Hypothalamus (tissue), 51 donors: ENCODE data around the gene IFNG-AS1.

ENCODE experiments used
- DNase-seq, 51 donors: peaks; one replicate each; lab custom pipeline; 2025; lab: John Stamatoyannopoulos, UW

IFNG-AS1 gene

DNA sequence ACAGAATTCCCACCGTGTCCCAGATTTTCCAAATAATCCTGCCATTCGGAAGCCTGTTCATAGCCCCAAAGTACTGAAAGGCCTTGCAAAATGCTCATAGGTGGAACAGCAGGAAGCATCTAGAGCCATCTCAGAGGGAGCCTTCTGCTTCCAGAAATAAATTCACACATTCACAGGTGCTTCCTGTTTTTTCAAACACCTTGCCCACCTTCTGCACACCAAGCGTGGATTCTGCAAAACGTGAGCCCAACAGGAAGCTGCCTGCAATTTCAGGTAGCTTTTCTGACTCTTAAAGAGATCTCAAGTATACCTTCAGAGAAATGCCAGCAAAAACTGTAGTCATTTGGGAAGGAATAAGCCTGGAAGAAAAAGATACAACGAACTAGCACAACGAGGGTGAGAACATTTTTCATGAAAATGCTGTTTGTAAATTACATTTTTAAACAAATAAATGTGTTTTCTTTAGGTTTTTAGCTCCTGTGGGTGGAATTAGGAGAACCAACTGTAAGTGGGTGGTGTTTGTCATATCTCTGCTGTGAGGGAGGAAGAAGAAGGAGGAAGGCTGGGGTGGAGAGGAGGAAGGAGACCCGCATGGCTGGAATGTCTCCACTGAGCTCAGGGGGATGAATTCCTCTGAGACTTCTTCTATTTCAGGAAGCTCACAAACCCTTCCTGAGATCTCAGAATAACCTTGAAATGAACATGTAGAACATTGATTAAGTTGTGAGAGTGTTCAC is at the start of gene IFNG-AS1:
TSS of gene IFNG-AS1 (plus strand) at position 264 of the 737 bp plus-strand sequence.
- DNase-seq: no peak

DNA sequence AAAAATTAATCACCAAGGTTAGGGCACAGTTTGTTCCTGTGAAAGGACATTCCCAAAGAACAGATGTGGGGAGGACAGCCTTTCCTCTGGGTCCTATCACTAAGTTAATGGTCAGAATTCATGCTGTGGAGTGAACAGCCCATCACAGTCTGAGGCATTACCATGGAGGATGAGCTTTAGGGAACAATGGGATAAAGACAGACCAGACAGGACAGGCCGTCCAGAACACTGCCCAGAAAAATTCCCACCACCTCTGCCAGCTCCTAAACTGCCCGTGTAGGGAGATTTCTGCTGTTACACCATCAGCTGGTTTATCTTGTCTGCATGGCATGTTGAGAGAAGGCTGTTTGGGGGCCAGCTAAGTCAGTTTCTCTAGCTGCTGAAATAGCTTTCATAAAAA is 49.6 kb upstream of the IFNG-AS1 start:
- DNase-seq: no peak

DNA sequence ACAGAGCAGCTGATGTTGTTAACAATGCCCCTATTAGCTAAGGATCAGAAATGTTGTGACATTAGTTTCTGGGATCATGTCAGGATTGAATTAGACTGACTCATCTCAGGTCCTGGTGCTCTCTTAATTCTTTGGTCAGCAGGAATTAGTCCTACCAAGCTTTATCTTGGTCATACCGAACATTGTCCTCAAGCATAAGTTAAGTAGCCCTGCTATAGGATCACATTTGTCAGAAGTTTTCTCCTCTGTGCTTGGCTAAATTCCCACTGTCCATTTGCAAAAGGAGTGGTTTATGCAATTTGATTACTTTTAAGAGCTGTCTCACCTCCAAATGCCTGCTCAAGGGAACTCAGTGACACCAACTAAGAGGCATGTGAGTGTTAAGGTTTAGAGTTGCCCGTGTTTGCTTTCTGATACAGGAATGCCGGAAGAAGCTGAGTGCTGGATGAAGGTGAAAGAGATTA is 48.4 kb upstream of the IFNG-AS1 start:
- DNase-seq: no peak

- DNase-seq: no peak
Measured at GRCh38 chr12:67942724-67943123, 46.5 kb upstream of the IFNG-AS1 start.

GRCh38 chr12:67943141-67943892 is 45.9 kb upstream of the IFNG-AS1 start:
- DNase-seq: peak in 27 of 51 donors; percentile 0 to 80 (median 32)

GRCh38 chr12:67944093-67944492 is 45.2 kb upstream of the IFNG-AS1 start:
- no peak for DNase-seq

DNA sequence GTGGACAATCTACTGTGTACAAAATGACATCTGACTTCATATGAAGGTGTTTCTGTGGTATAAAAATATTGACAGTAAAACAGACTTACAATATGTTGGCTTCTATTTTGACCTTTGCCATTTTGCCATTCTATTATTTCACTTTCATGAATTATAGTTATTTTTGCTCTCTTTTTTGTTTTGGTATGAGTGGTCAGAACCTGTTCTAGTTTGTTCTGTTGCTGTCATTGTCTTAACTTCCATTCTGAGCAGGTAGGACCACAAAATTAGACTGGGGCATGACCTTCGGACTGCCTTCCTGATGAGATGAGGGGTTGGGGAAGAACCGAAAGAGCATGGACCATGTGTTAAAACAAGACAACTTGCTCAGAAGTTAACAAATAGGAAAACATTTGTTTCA is 36.5 kb upstream of the IFNG-AS1 start:
- no peak for DNase-seq

- no peak for DNase-seq
Measured at GRCh38 chr12:67957383-67957782, 31.9 kb upstream of the IFNG-AS1 start.

- no peak for DNase-seq
Measured at GRCh38 chr12:67958187-67958586, 31.1 kb upstream of the IFNG-AS1 start.

DNA sequence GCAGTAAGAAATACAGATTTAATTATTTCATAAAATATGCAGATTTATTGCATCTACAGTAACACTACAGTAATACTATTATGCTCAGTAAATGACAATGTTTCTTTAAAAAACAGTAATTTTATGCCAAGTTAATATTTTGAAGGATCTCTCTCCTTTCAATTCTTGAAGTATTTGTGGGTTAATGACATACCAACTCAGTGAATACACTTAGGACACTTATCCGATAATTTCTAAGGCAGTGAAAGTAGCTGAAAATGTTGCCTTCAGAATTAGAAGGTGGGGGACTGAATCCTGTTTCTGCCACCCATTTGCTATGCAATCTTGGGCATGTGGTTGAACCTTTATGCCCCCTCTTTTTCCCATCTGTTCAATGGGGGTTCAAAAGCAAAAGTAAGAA is 24.8 kb upstream of the IFNG-AS1 start:
- DNase-seq: no peak

GRCh38 chr12:67966560-67966959 is 22.7 kb upstream of the IFNG-AS1 start:
- no peak for DNase-seq

GRCh38 chr12:67968321-67968720 is 20.9 kb upstream of the IFNG-AS1 start:
- no peak for DNase-seq

GRCh38 chr12:67968725-67969124 is 20.5 kb upstream of the IFNG-AS1 start:
- no peak for DNase-seq

GRCh38 chr12:67969134-67969802 is 20.0 kb upstream of the IFNG-AS1 start:
- no peak for DNase-seq

GRCh38 chr12:67977668-67978067 is 11.6 kb upstream of the IFNG-AS1 start:
- no peak for DNase-seq

DNA sequence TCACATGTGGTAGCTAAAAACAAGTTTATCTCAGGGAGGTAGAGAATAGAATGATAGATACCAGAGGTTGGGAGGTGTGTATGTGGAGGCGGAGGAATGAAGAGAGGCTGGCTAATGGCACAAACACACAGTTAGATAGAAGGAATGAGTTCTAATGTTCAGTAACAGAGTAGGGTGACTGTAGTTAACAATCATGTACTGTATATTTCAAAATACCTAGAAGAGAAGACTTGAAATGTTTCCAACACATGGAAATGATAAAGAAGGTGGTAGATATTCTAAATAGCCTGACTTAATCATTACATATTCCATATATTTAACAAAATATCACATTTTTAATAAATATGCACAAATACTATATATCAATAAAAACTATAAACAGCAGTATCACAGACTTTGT is 8.9 kb upstream of the IFNG-AS1 start:
- no peak for DNase-seq

DNA sequence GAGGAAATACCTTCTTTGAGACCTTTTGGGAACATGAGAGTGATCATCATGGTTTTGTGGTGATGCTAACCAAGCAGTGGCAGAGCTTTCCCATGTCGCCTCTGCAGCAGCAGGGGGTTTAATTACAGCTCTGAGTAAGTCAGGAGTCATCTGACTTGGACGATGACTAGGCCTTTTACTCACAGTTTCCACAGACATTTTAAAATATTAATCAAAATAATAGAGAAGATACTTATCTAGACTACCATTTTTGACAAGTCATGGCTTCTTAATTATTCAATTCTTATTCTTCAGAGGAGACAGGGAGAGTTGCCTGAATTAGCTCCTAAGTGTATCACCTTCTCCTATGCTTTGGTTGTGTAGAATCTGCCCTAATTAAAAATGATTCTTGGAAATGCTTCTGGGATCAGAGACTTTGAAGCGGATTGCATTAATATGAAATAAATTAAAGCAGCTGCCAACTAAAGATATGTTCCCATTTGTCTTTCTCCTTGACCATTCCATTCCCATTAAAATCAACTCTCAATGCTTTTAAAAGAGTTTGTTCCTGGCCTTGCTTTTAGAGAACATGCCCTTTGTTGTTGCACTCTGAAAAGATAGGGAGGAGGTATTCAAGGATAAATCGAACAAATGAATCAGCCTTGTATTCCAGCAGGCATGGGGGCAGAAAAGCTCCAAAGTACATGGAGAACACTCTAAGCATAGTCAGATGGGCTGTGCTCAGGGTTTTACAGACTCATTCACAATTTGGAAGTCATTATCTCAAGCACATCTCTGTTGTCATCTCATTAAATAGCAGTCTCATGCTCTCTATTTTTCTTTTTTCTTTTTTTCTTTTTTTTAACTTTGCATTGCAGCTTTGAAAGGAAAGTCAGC is 7.7 kb upstream of the IFNG-AS1 start:
- peak in 1 of 51 donors; percentile 0 for DNase-seq

DNA sequence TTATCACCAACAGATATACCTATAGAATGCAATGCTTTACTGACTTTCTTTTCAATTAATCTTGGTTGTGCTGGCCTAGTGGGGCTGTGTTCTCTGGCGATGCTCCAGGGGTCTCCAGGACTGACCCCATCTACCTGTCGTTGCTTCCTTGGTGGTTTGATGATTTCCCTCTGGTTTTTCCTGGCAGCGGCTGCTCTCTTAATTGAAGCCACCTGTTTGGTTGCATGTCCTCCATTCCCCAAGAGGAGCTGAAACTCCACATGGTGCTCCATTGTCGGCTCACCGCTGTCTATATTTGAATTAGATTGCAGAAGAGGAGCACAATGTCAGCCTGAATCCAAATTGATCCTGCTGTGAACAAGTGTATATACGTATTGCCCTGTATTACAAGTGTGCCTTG is 7.1 kb upstream of the IFNG-AS1 start:
- DNase-seq: no peak

DNA sequence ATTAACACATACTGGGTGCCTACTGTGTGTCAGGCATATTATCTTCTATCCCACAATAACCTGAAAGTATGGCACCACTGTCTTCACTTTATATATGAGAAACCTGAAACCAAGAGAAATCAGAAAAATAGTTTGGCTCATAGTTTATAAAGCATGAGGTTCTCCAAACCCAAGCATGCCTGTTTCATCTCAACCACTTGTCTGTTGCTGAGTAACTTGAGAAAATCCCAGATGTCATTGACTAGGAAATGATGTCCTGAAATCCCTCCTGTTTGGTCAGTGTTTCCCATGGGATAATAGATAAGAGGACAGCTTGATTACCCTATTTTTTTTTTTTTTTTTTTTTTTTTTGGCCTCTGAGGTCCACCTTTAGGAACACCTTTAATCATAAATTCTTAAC is 2.6 kb upstream of the IFNG-AS1 start:
- no peak for DNase-seq

GRCh38 chr12:67988601-67989021 is 636 bp upstream of the IFNG-AS1 start:
- no peak for DNase-seq
